Tibial nerve (tissue), 4 donors: ENCODE results near the gene ADD3. TPM values are rescaled to one million over a fixed set of nuclear protein-coding genes. Genes with fewer than 3 reads are reported as not detected.
A peak's percentile ranks its signal among the peaks of the same experiment; 100 is the strongest.

Source experiments
- DNase-seq, 2 donors: peaks; one replicate each; pipeline ENCODE4 v3.0.0-alpha.2; 2019; ENCODE audit warnings: low spot score in 2 of 2
- H3K27ac ChIP-seq, 4 donors: fragments of 200-600 bp; sonication (generic) in 3 of 4; one replicate each; pipeline ENCODE4 v1.5.1; 2017 to 2019; ENCODE audit warnings: mild to moderate bottlenecking in 1 of 4
- H3K27me3 ChIP-seq, 2 donors: fragments of 200-600 bp; sonication (generic) in 1 of 2; one replicate each; pipeline versions ENCODE4 v1.5.1 to v1.6.0; 2017 to 2019
- H3K36me3 ChIP-seq, 3 donors: fragments of 200-600 bp; sonication (generic); one replicate each; pipeline ENCODE4 v1.5.1; 2018 to 2019
- H3K4me1 ChIP-seq, 4 donors: fragments of 200-600 bp; sonication (generic) in 3 of 4; one replicate each; pipeline ENCODE4 v1.5.1; 2017 to 2019
- H3K4me3 ChIP-seq, 4 donors: fragments of 200-600 bp; sonication (generic) in 3 of 4; one replicate each; pipeline ENCODE4 v1.5.1; 2017 to 2019; ENCODE audit warnings: mild to moderate bottlenecking in 1 of 4, moderate library complexity in 1 of 4
- H3K9me3 ChIP-seq, 4 donors: fragments of 200-600 bp; sonication (generic) in 3 of 4; one replicate each; pipeline ENCODE4 v1.5.1; 2017 to 2019
- CTCF ChIP-seq, 5 experiments: fragments of 200-600 bp in 3 of 5; fragments of 450-650 bp in 2 of 5; sonication (generic) in 3 of 5; IDR thresholded peaks; one replicate each; pipeline ENCODE4 v1.5.1; 2016 to 2019; ENCODE audit warnings: antibody characterized with exemption in 5 of 5, mild to moderate bottlenecking in 3 of 5, moderate library complexity in 2 of 5
- EP300 ChIP-seq, 2 donors: sonication (generic); formaldehyde crosslinking; IDR thresholded peaks; one replicate each; pipeline ENCODE4 v1.6.1; 2017; ENCODE audit warnings: antibody characterized with exemption in 2 of 2, mild to moderate bottlenecking in 1 of 2
- POLR2A ChIP-seq, 2 donors: fragments of 450-650 bp; IDR thresholded peaks; one replicate each; pipeline ENCODE4 v1.6.1; 2017; ENCODE audit warnings: antibody characterized with exemption in 2 of 2, mild to moderate bottlenecking in 2 of 2, moderate library complexity in 2 of 2
- WGBS, 2 donors: methylation state at CpG; one replicate each; pipeline ENCODE4 v1.1.5; 2018; 5-methylcytosine and 5-hydroxymethylcytosine counted together
- total RNA-seq, 4 donors: library from RNA; depleted of rRNA; stranded (reverse); fragments of >200 nt; gene quantifications; one replicate each; pipeline ENCODE4 v1.1.0, GENCODE V29; 2016

The ADD3 gene
- total RNA-seq, 4 donors from 2014 or later, result 208 to 639 (median 443) TPM

- H3K36me3 ChIP-seq, result peaks cover 0 to 34% (median 0%) of the 10 kb centered on the region in 3 donors
- DNase-seq, result peak in 1 of 2 donors; percentile 55
- peak overlapping the region; percentile 41 to 84 (median 66) for H3K27ac ChIP-seq
- WGBS, 2 donors, result 0 to 1% methylated on average over 2 of the region's 2 CpGs
- H3K4me3 ChIP-seq, result no peak overlapping the region
- H3K9me3 ChIP-seq, result no peaks in the 10 kb centered on the region
- TF ChIP-seq EP300 (IDR thresholded peaks at IDR 0.05), result peak in 1 of 2 donors; percentile 77
- peak; percentile 51 to 95 (median 80) for TF ChIP-seq CTCF (IDR thresholded peaks at IDR 0.05)
- TF ChIP-seq POLR2A (IDR thresholded peaks at IDR 0.05), result no peak
- H3K27me3 ChIP-seq, result no peaks in the 10 kb centered on the region
- H3K4me1 ChIP-seq, result peaks cover 0 to 44% (median 9%) of the 10 kb centered on the region in 4 donors
Observed at GRCh38 chr10:110137142-110137545, 129.4 kb downstream of the ADD3 start.

GRCh38 chr10:110138197-110138812, 130.5 kb downstream of the ADD3 start:
- no peaks in the 10 kb centered on the region for H3K9me3 ChIP-seq
- peaks cover 0 to 23% (median 0%) of the 10 kb centered on the region in 3 donors for H3K36me3 ChIP-seq

GRCh38 chr10:110141185-110141584, 133.4 kb downstream of the ADD3 start:
- no peak for DNase-seq

More at GRCh38 chr10:110138197-110138812, 130.5 kb downstream of the ADD3 start:
- DNase-seq, result no peak
- no peaks in the 10 kb centered on the region for H3K27me3 ChIP-seq
- 67 to 70% methylated on average over 5 of the region's 5 CpGs for WGBS, 2 donors
- H3K4me1 ChIP-seq, result peaks cover 0 to 49% (median 10%) of the 10 kb centered on the region in 4 donors
- peak overlapping the region in 2 of 4 donors; percentile 75 to 84 for H3K27ac ChIP-seq
- TF ChIP-seq EP300 (IDR thresholded peaks at IDR 0.05), result no peak
- TF ChIP-seq CTCF (IDR thresholded peaks at IDR 0.05), result peak; percentile 58 to 70 (median 62)
- TF ChIP-seq POLR2A (IDR thresholded peaks at IDR 0.05), result no peak
- no peak overlapping the region for H3K4me3 ChIP-seq

DNA sequence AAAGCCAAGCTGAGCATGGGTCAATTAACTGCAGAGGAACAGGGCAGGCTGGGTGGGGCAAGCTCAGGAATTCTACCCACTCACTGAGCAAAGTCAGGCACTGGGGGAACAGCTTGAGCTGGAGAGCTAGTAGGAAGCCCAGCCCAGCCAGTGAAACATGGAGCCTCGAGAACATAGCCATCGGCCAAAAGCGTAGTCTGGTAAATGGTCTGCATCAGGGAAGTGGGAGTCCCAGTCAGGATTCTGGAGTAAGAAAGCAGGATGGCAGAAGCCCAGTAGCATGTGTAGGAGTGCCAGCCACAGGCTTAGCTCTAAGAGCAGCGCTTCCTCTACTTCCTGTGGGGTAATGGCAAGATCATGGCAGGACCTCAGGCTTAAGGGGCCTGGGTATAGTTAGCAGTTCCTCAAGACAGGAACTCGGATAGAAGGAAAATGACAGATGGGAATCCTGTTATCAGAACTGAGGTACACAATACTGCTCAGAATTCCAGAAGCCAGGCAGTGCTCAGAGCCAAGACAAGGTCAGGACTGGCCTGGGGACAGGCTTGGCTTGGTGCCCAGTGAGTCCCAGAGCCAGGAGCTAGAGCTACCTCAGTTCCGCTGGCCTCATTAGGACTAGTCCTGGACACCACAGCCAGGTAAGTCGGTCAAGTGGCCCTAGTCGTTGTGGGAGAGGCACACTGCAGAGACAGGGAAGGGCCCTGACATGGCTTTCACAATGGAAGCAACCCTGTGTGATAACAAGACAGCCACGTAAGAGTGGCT, 134.3 kb downstream of the ADD3 start:
- H3K27me3 ChIP-seq, result no peaks in the 10 kb centered on the region
- H3K4me3 ChIP-seq, result no peak overlapping the region
- peaks cover 0 to 31% (median 7%) of the 10 kb centered on the region in 4 donors for H3K4me1 ChIP-seq
- WGBS, 2 donors, result 63 to 69% methylated on average over 9 of the region's 9 CpGs
- peak overlapping the region in 1 of 4 donors; percentile 39 for H3K27ac ChIP-seq
- H3K9me3 ChIP-seq, result no peaks in the 10 kb centered on the region
- no peak for TF ChIP-seq CTCF (IDR thresholded peaks at IDR 0.05)
- no peak for TF ChIP-seq EP300 (IDR thresholded peaks at IDR 0.05)
- TF ChIP-seq POLR2A (IDR thresholded peaks at IDR 0.05), result no peak
- peaks cover 0 to 14% (median 0%) of the 10 kb centered on the region in 3 donors for H3K36me3 ChIP-seq
- no peak for DNase-seq

More at GRCh38 chr10:110141185-110141584, 133.4 kb downstream of the ADD3 start:
- Histone ChIP-seq H3K4me3 (no peak overlapping the region), H3K9me3 (no peaks in the 10 kb centered on the region), H3K27me3 (no peaks in the 10 kb centered on the region), H3K36me3 (peaks cover 0 to 15% (median 0%) of the 10 kb centered on the region in 3 donors), H3K4me1 (peaks cover 0 to 33% (median 7%) of the 10 kb centered on the region in 4 donors), H3K27ac (peak overlapping the region in 1 of 4 donors; percentile 41)
- 79 to 88% methylated on average over 1 of the region's 1 CpG for WGBS, 2 donors
- TF ChIP-seq POLR2A (IDR thresholded peaks at IDR 0.05), result no peak
- TF ChIP-seq EP300 (IDR thresholded peaks at IDR 0.05), result no peak
- no peak for TF ChIP-seq CTCF (IDR thresholded peaks at IDR 0.05)

DNA sequence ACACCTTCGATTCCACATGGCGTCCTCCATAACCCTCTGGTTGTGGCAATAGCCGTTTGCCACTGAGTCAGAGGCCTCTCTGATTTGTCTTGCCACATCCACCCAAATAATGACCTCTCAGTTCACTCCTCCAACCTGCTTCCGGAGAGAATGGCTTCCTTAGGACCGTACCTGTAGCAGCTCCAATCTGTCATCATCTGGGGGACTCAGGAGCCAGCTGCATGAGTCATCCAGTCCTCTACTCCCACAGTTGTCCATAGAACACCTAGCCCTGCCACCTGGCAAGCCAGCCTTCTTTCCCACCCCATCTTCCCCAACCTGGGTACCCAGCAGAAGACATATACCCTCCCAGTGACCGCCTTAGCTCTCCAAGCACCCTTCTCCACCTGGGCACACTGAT, 135.2 kb downstream of the ADD3 start:
- TF ChIP-seq EP300 (IDR thresholded peaks at IDR 0.05) (no peak), CTCF (IDR thresholded peaks at IDR 0.05) (no peak), POLR2A (IDR thresholded peaks at IDR 0.05) (no peak)
- no peak overlapping the region for H3K27ac ChIP-seq
- H3K4me3 ChIP-seq, result no peak overlapping the region
- no peaks in the 10 kb centered on the region for H3K9me3 ChIP-seq
- 82 to 92% methylated on average over 6 of the region's 6 CpGs for WGBS, 2 donors
- H3K36me3 ChIP-seq, result peaks cover 0 to 14% (median 0%) of the 10 kb centered on the region in 3 donors
- no peak for DNase-seq
- H3K4me1 ChIP-seq, result peaks cover 0 to 21% (median 7%) of the 10 kb centered on the region in 4 donors
- H3K27me3 ChIP-seq, result no peaks in the 10 kb centered on the region
